Upper lobe of left lung (tissue), 6 donors: ENCODE results near the gene ADGRV1. TPM values are rescaled to one million over a fixed set of nuclear protein-coding genes. Genes with fewer than 3 reads are reported as not detected.
"Not testable (repeated sequence)": the region's sequence is repeated elsewhere in the genome, so short reads cannot be mapped to it uniquely, and the experiment has no call there.

ENCODE experiments used
- ATAC-seq, 2 donors: fragments of 200-7000 bp; cut with Tn5 transposase; one replicate each; pipeline ENCODE4 v1.9.1; 2022; ENCODE audit warnings: mild to moderate bottlenecking in 2 of 2, moderate library complexity in 2 of 2; ENCODE audit not compliant: low FRiP score in 2 of 2
- DNase-seq, 2 donors: peaks; one replicate each; pipeline ENCODE4 v3.0.0-alpha.2; 2019 to 2020
- H3K27ac ChIP-seq, 4 donors: fragments of 200-600 bp; sonication (generic); one replicate each; pipeline ENCODE4 v1.5.1; 2016 to 2019
- H3K27me3 ChIP-seq, 4 donors: fragments of 200-600 bp; sonication (generic); one replicate each; pipeline ENCODE4 v1.5.1; 2017 to 2019
- H3K36me3 ChIP-seq, 4 donors: fragments of 200-600 bp; sonication (generic); one replicate each; pipeline ENCODE4 v1.5.1; 2016 to 2019
- H3K4me1 ChIP-seq, 4 donors: fragments of 200-600 bp; sonication (generic); one replicate each; pipeline ENCODE4 v1.5.1; 2018 to 2019
- H3K4me3 ChIP-seq, 4 donors: fragments of 200-600 bp; sonication (generic); one replicate each; pipeline ENCODE4 v1.5.1; 2017 to 2019; ENCODE audit warnings: mild to moderate bottlenecking in 2 of 4, moderate library complexity in 1 of 4
- H3K9me3 ChIP-seq, 4 donors: fragments of 200-600 bp; sonication (generic); one replicate each; pipeline ENCODE4 v1.5.1; 2018 to 2019
- CTCF ChIP-seq, 6 experiments: fragments of 450-650 bp in 4 of 6; fragments of 200-600 bp in 2 of 6; sonication (generic) in 2 of 6; IDR thresholded peaks; one replicate each; pipeline ENCODE4 v1.5.1; 2016 to 2019; ENCODE audit warnings: antibody characterized with exemption in 6 of 6
- EP300 ChIP-seq, 4 donors: sonication (generic); formaldehyde crosslinking; IDR thresholded peaks; one replicate each; pipeline ENCODE4 v1.5.1; 2017; ENCODE audit warnings: antibody characterized with exemption in 4 of 4, control low read depth in 2 of 4
- POLR2A ChIP-seq, 4 donors: fragments of 450-650 bp; IDR thresholded peaks; one replicate each; pipeline ENCODE4 v1.5.1; 2016 to 2017; ENCODE audit warnings: antibody characterized with exemption in 4 of 4, mild to moderate bottlenecking in 2 of 4
- POLR2AphosphoS5 ChIP-seq, 2 donors: sonication (generic); formaldehyde crosslinking; IDR thresholded peaks; one replicate each; pipeline ENCODE4 v1.5.1; 2017; ENCODE audit warnings: antibody characterized with exemption in 2 of 2
- WGBS, 2 donors: methylation state at CpG; one replicate each; pipeline ENCODE4 v1.1.5; 2017 to 2018; 5-methylcytosine and 5-hydroxymethylcytosine counted together
- total RNA-seq, 6 donors: library from RNA; depleted of rRNA in 4 of 6; stranded (reverse); fragments of >200 nt in 4 of 6; gene quantifications; one replicate each; pipeline versions ENCODE4 v1.1.0 to v1.2.1, GENCODE V29; 2016 to 2021
- donor health status: DM: no; HTN: no; CAD: no; lungs with moderate emphysema.
- donor health status: DM: no; HTN: yes; CAD: no; lungs with severe emphysema.

The ADGRV1 gene
- total RNA-seq, 6 donors from 2014 or later = 22.3 to 129 (median 60.4) TPM

DNA sequence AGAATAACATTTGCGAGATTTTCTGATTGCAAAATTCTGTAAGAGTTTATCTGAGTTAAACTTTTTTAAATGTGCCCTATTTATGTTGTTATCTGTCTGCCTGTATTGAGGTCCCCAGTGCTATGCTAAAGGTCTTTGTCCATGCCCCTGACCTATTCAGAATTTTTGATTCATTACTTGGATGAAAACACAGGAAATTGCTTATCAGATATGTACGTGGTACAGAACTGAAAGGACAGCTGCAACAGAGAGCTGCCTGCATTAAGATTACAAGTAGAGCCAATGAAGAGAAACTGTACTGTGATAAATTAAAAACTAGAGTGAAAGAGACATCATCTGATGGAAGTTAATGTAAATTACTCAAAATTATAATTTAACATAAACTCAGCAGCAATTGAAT is 408.8 kb downstream of the ADGRV1 start:
- DNase-seq (no peak), ATAC-seq (no peak)
- no peak overlapping the region for H3K27ac ChIP-seq
- 39 to 59% methylated on average over 2 of the region's 2 CpGs for WGBS, 2 donors
- peaks cover 0 to 5% (median 0%) of the 10 kb centered on the region in 4 donors for H3K4me1 ChIP-seq
- no peak for TF ChIP-seq POLR2A (IDR thresholded peaks at IDR 0.05)
- no peak for TF ChIP-seq EP300 (IDR thresholded peaks at IDR 0.05)
- TF ChIP-seq CTCF (IDR thresholded peaks at IDR 0.05) = no peak
- TF ChIP-seq POLR2AphosphoS5 (IDR thresholded peaks at IDR 0.05) = no peak
- no peak overlapping the region for H3K4me3 ChIP-seq
- H3K27me3 ChIP-seq = no peaks in the 10 kb centered on the region
- no peaks in the 10 kb centered on the region for H3K9me3 ChIP-seq
- no peaks in the 10 kb centered on the region for H3K36me3 ChIP-seq

- no peak overlapping the region for H3K27ac ChIP-seq
- no peaks in the 10 kb centered on the region for H3K36me3 ChIP-seq
- ATAC-seq = no peak
Observed at GRCh38 chr5:90967851-90968250, 409.3 kb downstream of the ADGRV1 start.

DNA sequence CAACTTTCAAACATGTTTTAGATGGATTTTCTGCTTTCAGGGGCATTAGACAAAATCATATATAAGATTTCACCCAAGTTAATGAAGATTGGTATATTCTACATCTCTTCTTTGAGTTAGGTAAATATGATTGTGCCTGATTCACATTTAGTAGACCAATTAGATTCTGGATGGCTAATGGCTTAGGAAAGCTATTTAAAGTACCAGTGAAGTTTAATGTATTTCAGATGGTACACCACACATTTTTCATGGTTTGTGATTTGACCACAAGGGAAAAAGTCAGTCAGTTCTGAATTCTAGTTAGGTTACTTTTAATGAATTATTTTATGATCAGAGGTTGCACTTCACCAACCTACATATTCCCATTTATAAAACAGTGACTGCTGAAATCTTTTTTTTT is 409.7 kb downstream of the ADGRV1 start:
- H3K4me1 ChIP-seq = peaks cover 0 to 5% (median 0%) of the 10 kb centered on the region in 4 donors
- TF ChIP-seq EP300 (IDR thresholded peaks at IDR 0.05) (no peak), POLR2A (IDR thresholded peaks at IDR 0.05) (no peak), POLR2AphosphoS5 (IDR thresholded peaks at IDR 0.05) (no peak), CTCF (IDR thresholded peaks at IDR 0.05) (no peak)
- no peak overlapping the region for H3K27ac ChIP-seq
- H3K36me3 ChIP-seq = no peaks in the 10 kb centered on the region
- no peak overlapping the region for H3K4me3 ChIP-seq
- H3K27me3 ChIP-seq = no peaks in the 10 kb centered on the region
- no peak for DNase-seq
- no peaks in the 10 kb centered on the region for H3K9me3 ChIP-seq
- ATAC-seq = no peak

More at GRCh38 chr5:90967851-90968250, 409.3 kb downstream of the ADGRV1 start:
- TF ChIP-seq EP300 (IDR thresholded peaks at IDR 0.05) = no peak
- TF ChIP-seq POLR2AphosphoS5 (IDR thresholded peaks at IDR 0.05) = no peak
- no peak for TF ChIP-seq CTCF (IDR thresholded peaks at IDR 0.05)
- TF ChIP-seq POLR2A (IDR thresholded peaks at IDR 0.05) = no peak
- no peak for DNase-seq
- Histone ChIP-seq H3K27me3 (no peaks in the 10 kb centered on the region), H3K4me1 (peaks cover 0 to 5% (median 0%) of the 10 kb centered on the region in 4 donors), H3K4me3 (no peak overlapping the region), H3K9me3 (no peaks in the 10 kb centered on the region)
- 53 to 54% methylated on average over 4 of the region's 4 CpGs for WGBS, 2 donors

DNA sequence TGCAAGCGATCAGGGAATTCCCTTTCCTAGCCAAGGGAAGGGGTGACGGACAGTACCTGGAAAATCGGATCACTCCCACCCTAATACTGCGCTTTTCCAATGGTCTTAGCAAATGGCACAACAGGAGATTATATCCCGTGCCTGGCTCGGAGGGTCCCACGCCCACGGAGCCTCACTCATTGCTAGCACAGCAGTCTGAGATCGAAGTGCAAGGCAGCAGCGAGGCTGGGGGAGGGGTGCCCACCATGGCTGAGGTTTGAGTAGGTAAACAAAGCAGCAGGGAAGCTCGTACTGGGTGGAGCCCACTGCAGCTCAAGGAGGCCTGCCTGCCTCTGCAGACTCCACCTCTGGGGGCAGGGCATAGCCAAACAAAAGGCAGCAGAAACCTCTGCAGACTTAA is 411.3 kb downstream of the ADGRV1 start:
- 87 to 94% methylated on average over 8 to 11 of the region's 11 CpGs for WGBS, 2 donors

GRCh38 chr5:90981177-90981576 is 422.6 kb downstream of the ADGRV1 start:
- ATAC-seq (no peak), DNase-seq (no peak)
- H3K27me3 ChIP-seq = no peaks in the 10 kb centered on the region
- WGBS, 2 donors = 94 to 95% methylated on average over 5 of the region's 5 CpGs
- peaks cover 0 to 2% (median 0%) of the 10 kb centered on the region in 4 donors for H3K4me1 ChIP-seq
- TF ChIP-seq CTCF (IDR thresholded peaks at IDR 0.05) (no peak), POLR2A (IDR thresholded peaks at IDR 0.05) (no peak), EP300 (IDR thresholded peaks at IDR 0.05) (no peak), POLR2AphosphoS5 (IDR thresholded peaks at IDR 0.05) (no peak)
- H3K9me3 ChIP-seq = no peaks in the 10 kb centered on the region
- no peak overlapping the region for H3K4me3 ChIP-seq
- H3K36me3 ChIP-seq = no peaks in the 10 kb centered on the region
- H3K27ac ChIP-seq = no peak overlapping the region

More for the DNA sequence above, 411.3 kb downstream of the ADGRV1 start:
- H3K36me3 ChIP-seq, H3K9me3 ChIP-seq, H3K27me3 ChIP-seq, H3K4me1 ChIP-seq, H3K4me3 ChIP-seq, ATAC-seq, H3K27ac ChIP-seq: not testable (repeated sequence)
- DNase-seq = peak in 1 of 2 donors; percentile 42
